GM18867 (cell line): ENCODE data around the gene HSPB1.
"Not testable (repeated sequence)": the region's sequence is repeated elsewhere in the genome, so short reads cannot be mapped to it uniquely, and the experiment has no call there.

ENCODE experiments used
- ATAC-seq: cut with Tn5 transposase; IDR thresholded peaks from one replicate; pipeline ENCODE4 v1.9.1; 2021; ENCODE audit warnings: mild to moderate bottlenecking, moderate library complexity; ENCODE audit not compliant: unreplicated experiment

HSPB1 gene

GRCh38 chr7:76281006-76281705 is 21.3 kb upstream of the HSPB1 start:
- no peak for ATAC-seq

GRCh38 chr7:76281706-76282343 is 20.6 kb upstream of the HSPB1 start:
- ATAC-seq: no peak

DNA sequence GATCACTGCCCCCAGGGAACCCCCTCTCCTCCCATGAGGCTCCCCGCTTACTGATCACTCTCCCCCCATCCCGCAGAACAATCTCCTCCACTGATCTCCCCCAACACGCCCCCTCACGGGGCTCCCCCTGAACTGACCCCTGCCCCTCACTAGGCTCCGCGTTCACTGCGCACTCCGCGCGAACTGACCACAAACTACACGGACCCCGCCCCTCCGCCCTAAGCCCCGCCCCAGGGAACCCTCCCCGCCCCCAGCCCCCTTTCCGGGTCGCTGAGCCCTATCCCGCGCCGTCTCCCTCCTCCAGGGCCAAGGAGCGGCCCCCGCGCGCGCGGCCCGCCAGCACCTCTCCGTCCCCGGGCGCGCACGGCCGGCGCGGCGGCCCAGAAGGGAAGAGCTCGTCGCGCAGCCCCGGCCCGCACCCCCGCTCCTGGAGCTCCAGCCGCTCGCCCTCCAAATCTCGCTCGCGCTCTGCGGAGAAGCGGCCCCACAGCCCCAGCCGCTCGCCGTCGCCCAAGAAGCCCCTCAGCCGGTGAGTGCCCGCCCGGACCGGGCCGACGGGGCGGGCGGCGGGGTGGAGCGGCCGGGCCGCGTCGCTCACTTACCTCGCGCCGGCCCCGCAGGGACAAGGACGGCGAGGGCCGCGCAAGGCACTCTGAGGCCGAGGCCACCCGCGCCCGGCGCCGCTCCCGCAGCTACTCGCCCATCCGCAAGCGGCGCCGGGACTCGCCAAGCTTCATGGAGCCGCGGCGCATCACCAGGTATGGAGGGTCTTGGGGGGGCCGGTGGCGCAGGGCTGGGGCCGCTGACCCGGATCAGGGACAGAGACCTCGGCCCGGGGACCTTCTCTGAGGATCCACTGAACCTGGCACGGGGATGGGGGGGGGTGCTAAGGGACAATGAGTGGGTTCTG is 19.9 kb upstream of the HSPB1 start:
- ATAC-seq: no peak

DNA sequence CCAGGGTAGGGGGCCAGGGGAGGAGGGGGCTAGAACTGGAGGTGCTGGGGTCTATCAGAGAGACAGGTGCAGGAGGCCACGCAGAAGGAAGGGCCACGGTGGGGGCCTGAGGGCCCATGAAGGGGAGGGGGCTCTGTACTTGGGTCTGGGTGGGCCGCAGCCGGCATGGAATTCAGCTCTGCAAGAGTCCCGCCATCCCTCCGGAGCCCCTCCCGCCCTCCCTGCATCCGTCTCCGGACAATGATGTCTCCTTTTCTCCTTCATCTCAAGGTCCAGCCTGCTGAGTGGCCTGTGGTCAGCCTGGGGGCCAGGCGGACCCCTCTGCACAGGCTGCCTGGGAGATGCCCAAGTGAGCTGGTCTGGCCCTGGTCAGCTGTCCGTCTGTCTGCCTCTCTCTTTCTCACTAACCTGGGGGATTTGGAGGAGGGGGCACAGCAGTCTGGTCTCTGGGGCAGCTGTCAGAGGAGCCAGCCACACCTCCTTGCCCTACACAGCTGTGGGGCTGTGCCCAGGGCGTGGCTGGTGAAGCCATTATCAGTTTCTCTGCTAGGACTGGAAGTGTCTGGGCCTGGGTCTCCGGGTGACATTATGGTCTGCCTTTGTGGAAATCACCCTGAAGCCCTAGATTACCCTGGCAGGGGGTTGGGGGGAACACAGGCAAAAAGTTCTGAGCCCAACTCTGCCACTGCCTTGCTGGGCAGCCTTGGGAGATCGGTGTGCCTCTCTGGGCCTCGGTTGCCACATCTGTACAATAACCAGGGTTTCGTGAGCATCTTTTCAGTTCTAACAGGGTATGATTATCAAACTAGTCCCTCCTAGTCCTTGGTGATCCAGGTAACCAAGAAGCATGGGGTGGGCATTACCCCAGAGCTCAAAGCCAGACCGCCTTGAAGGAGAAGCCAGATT is 19.0 kb upstream of the HSPB1 start:
- no peak for ATAC-seq

- no peak for ATAC-seq
Observed at GRCh38 chr7:76285604-76286374, 16.7 kb upstream of the HSPB1 start.

DNA sequence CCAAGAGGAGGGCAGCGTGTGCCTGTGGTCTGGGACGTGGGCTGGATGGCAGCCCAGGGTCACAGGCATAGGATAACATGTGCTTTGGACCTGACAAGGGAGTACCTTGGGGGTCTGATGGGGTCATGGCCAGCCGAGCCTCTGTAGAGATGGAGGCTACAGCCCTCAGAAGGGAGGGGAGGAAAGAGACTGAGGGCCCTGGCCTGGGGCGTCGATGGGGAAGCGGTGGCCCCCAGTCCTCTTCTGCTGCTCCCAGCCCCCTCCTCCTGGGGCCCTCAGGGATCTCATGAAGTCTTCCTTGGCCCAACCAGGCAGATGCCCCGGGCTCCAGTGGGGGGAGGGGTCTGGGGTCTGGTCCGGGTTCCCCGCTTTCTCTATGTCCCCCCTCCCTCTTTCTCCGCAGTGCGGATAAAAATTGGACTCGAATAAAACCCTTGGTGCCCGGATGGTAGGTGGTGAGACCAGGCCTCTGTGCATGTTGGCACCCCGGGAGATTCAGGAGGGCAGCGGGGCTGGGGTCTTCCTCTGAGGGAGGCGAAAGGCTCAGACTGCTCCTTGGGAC is 15.6 kb upstream of the HSPB1 start:
- ATAC-seq: no peak

GRCh38 chr7:76290847-76291350 is 11.6 kb upstream of the HSPB1 start:
- not testable (repeated sequence) for ATAC-seq

GRCh38 chr7:76291351-76292212 is 10.9 kb upstream of the HSPB1 start:
- ATAC-seq: peak; percentile 72

- no peak for ATAC-seq
Observed at GRCh38 chr7:76292213-76292573, 10.3 kb upstream of the HSPB1 start.

DNA sequence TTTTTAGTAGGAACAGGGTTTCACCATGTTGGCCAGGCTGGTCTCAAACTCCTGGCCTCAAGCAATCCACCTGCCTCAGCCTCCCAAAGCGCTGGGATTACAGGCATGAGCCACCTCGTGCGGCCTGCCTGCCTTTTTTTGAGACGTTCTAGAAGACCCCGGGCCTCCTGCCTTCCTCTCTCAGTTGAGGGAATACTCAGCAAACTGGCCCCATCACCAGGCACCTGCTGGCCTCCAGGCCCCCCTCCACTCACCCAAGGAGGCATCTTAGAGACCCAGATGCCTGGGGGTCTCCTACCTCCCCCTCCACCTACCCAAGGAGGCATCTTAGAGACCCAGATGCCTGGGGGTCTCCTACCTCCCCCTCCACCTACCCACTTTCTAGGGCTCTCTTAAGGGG is 9.6 kb upstream of the HSPB1 start:
- ATAC-seq: not testable (repeated sequence)

DNA sequence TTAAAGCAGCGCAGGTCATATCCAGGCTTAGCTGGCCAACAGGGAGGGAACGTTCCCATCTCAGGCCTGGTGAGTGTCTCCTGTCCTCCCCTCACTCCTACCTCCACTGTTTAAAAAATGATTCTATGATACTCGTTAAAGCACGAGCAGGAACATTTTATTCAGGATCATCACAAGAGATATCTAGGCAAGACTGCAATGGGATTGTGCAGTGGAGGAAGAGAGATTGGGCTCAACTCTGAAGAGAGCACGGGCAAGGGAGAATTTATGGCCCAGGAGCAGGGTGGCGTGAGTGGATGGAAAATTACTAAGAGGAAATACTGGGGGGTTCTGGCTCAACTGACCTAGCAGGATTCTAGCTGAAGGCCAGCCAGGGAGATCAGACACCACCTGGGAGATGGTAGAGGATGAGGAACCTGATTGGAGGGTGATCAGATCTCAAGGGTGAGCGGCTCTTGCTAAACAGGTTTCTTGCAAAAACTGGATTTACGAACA is 9.0 kb upstream of the HSPB1 start:
- ATAC-seq: no peak

GRCh38 chr7:76294344-76295024 is 8.0 kb upstream of the HSPB1 start:
- no peak for ATAC-seq

DNA sequence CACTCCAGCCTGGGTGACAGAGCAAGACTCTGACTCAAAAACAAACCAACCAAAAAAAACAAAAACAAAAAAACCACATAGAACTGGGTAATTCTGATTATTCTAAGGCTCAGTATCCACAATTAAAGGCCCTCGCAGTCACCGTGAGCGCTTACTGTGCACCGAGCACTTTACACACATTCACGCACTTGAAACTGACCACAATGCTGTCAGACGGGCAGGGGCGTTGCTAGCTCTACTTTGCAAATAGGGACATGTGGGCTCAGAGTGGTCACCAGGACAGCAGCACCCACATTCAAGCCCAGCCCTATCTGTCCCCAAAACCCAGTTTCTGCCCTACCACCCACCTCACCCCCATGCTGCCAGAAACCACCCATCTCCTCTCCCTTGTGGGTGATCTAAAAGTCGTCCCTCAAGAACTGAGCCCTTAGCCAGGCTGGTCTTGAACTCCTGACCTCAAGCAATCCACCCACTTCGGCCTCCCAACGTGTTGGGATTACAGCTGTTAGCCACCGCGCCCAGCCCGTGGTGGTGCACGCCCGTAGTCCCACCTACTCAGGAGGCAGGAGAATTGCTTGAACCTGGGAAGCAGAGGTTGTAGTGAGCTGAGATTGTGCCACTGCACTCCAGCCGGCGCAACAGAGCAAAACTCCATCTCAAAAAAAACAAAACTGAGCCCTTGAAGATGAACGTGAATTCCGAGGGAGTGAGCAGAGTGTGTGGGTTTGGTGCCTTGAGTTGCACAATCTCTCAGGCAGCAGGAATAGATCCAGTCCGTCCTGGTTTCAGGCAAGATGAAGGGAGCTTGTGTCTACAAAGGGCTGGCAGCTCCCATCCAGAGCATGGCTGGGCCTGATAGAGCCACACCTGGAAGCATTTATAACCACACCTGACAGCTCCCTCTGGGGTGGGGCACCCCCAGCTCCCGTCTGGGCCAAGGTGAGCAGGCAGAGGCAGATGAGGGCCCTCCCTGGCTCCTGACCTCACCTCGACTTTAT is 5.4 kb upstream of the HSPB1 start:
- ATAC-seq: no peak

DNA sequence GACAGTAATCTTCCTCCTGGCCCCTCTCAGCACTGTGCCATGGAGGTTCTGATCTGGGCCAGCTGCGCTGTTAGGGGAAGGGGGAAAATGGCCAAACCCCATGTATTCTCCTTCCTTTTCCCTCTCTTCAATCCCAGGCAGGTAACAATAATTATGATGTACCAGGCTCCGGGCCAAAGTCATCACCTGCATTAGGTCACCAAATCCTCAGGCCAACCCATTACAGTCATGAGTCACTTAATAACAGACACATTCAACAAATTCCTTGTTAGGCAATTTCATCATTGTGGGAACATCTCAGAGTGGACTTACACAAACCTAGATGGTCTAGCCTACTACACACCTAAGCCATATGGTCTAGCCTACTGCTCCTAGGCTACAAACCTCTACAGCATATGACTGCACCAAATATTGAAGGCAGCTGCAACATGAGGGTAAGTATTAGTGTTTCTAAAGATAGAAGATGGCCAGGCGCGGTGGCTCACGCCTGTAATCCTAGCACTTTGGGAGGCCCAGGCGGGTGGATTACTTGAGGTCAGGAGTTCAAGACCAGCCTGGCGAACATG is 2.2 kb upstream of the HSPB1 start:
- ATAC-seq: no peak

DNA sequence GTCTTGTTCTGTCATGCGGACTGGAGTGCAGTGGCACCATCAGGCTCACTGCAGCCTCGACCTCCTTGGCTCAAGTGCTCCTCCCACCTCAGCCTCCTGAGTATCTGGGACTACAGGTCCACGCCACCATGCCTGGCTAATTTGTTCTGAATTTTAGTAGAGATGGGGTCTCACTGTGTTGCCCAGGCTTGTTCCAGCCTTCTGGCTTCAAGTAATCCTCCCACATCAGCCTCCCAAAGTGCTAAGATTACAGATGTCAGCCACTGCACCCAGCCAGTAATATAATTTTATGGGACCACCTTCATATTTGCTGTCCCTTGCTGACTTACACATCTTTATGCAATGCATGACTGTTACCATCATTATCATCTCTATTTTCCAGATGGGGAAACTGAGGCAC is 1.5 kb upstream of the HSPB1 start:
- ATAC-seq: no peak
